Measurements from ENCODE around the gene EXOC3L1. TPM values are rescaled to one million over a fixed set of nuclear protein-coding genes. Genes with fewer than 3 reads are reported as not detected.

The EXOC3L1 gene
- total RNA-seq, 2 donors from 2014 or later: 0.97 to 1.8 TPM

GRCh38 chr16:67183627-67184452 lies 6.1 kb downstream of the EXOC3L1 start, which contains the start of gene MATCAP1:
Gene MATCAP1 (minus strand): TSS chr16:67183963. CDS start chr16:67180610, 3,353 bp downstream.
- H3K4me3 ChIP-seq (ENCODE audit: low read length): peak within 1 kb of the TSS; percentile 84
- H3K4me3 Mint-ChIP-seq: no peak within 1 kb of the TSS
- WGBS, 2 experiments (ENCODE audit: insufficient coverage in 1 of 2, insufficient read length in 1 of 2): 0% methylated on average over 37 to 77 of the region's 77 CpGs
- peaks cover 14% of the 10 kb centered on the region for H3K4me1 Mint-ChIP-seq
- H3K27me3 ChIP-seq (ENCODE audit: control insufficient read depth, insufficient read depth, low read length, poor library complexity, severe bottlenecking): peaks cover 26% of the 10 kb centered on the region
- H3K4me1 ChIP-seq (ENCODE audit: control insufficient read depth, insufficient read depth, low read length): peaks cover 6% of the 10 kb centered on the region
- no peaks in the 10 kb centered on the region for H3K9me3 Mint-ChIP-seq
- DNase-seq: peak; percentile 97
- peak within 1 kb of the TSS; percentile 99 for H3K27ac ChIP-seq (ENCODE audit: low read depth, low read length)
- H3K27ac Mint-ChIP-seq: no peak within 1 kb of the TSS
- peaks cover 7% of the 10 kb centered on the region for H3K36me3 ChIP-seq (ENCODE audit: control insufficient read depth, insufficient read depth, low read length)
- peak within 1 kb of the TSS; percentile 82 for H3K9ac ChIP-seq (ENCODE audit: extremely low read depth, low read length, poor library complexity, severe bottlenecking)
- H3K36me3 Mint-ChIP-seq (ENCODE audit: low read depth): no peaks in the 10 kb centered on the region
- no peaks in the 10 kb centered on the region for H3K9me3 ChIP-seq (ENCODE audit: control insufficient read depth, low read length)
- no peak for TF ChIP-seq CTCF (conservative IDR thresholded peaks at IDR 0.05)
- H3K27me3 Mint-ChIP-seq (ENCODE audit: insufficient read depth): peaks cover 25% of the 10 kb centered on the region

- Histone ChIP-seq H3K27me3 (ENCODE audit: control insufficient read depth, insufficient read depth, low read length, poor library complexity, severe bottlenecking) (peaks cover 29% of the 10 kb centered on the region), H3K9ac (ENCODE audit: extremely low read depth, low read length, poor library complexity, severe bottlenecking) (peak overlapping the region; percentile 82), H3K4me1 (ENCODE audit: control insufficient read depth, insufficient read depth, low read length) (peaks cover 6% of the 10 kb centered on the region), H3K27ac (ENCODE audit: low read depth, low read length) (peak overlapping the region; percentile 99), H3K4me3 (ENCODE audit: low read length) (peak overlapping the region; percentile 84), H3K36me3 (ENCODE audit: control insufficient read depth, insufficient read depth, low read length) (peaks cover 7% of the 10 kb centered on the region), H3K9me3 (ENCODE audit: control insufficient read depth, low read length) (no peaks in the 10 kb centered on the region)
- H3K4me1 Mint-ChIP-seq: peaks cover 14% of the 10 kb centered on the region
- no peak overlapping the region for H3K27ac Mint-ChIP-seq
- H3K4me3 Mint-ChIP-seq: no peak overlapping the region
- DNase-seq: no peak
- no peak for TF ChIP-seq CTCF (conservative IDR thresholded peaks at IDR 0.05)
- peaks cover 25% of the 10 kb centered on the region for H3K27me3 Mint-ChIP-seq (ENCODE audit: insufficient read depth)
- no peaks in the 10 kb centered on the region for H3K36me3 Mint-ChIP-seq (ENCODE audit: low read depth)
- WGBS, 2 experiments (ENCODE audit: insufficient coverage in 1 of 2, insufficient read length in 1 of 2): 13 to 15% methylated on average over 6 to 11 of the region's 11 CpGs
- H3K9me3 Mint-ChIP-seq: no peaks in the 10 kb centered on the region
These were observed 6.7 kb downstream of the EXOC3L1 start for GRCh38 chr16:67183284-67183626.

- Histone ChIP-seq H3K4me1 (ENCODE audit: control insufficient read depth, insufficient read depth, low read length) (peaks cover 6% of the 10 kb centered on the region), H3K9me3 (ENCODE audit: control insufficient read depth, low read length) (no peaks in the 10 kb centered on the region), H3K4me3 (ENCODE audit: low read length) (peak overlapping the region; percentile 84), H3K27me3 (ENCODE audit: control insufficient read depth, insufficient read depth, low read length, poor library complexity, severe bottlenecking) (peaks cover 35% of the 10 kb centered on the region), H3K36me3 (ENCODE audit: control insufficient read depth, insufficient read depth, low read length) (peaks cover 7% of the 10 kb centered on the region), H3K27ac (ENCODE audit: low read depth, low read length) (no peak overlapping the region), H3K9ac (ENCODE audit: extremely low read depth, low read length, poor library complexity, severe bottlenecking) (no peak overlapping the region)
- Mint-ChIP-seq H3K36me3 (ENCODE audit: low read depth) (no peaks in the 10 kb centered on the region), H3K9me3 (no peaks in the 10 kb centered on the region), H3K4me3 (no peak overlapping the region), H3K27ac (no peak overlapping the region), H3K4me1 (peaks cover 17% of the 10 kb centered on the region), H3K27me3 (ENCODE audit: insufficient read depth) (peaks cover 31% of the 10 kb centered on the region)
- no peak for DNase-seq
- TF ChIP-seq CTCF (conservative IDR thresholded peaks at IDR 0.05): no peak
- WGBS, 2 experiments (ENCODE audit: insufficient coverage in 1 of 2, insufficient read length in 1 of 2): 90 to 100% methylated on average over 1 to 2 of the region's 2 CpGs
These were observed 7.6 kb downstream of the EXOC3L1 start for GRCh38 chr16:67182288-67182687.
